Upper lobe of left lung (tissue), 4 donors: ENCODE results near the gene FTO.

Experiments
- EP300 ChIP-seq, 4 donors: sonication (generic); formaldehyde crosslinking; IDR thresholded peaks; one replicate each; pipeline ENCODE4 v1.5.1; 2017; ENCODE audit warnings: antibody characterized with exemption in 4 of 4, control low read depth in 2 of 4
- POLR2A ChIP-seq, 4 donors: fragments of 450-650 bp; IDR thresholded peaks; one replicate each; pipeline ENCODE4 v1.5.1; 2016 to 2017; ENCODE audit warnings: antibody characterized with exemption in 4 of 4, mild to moderate bottlenecking in 2 of 4
- POLR2AphosphoS5 ChIP-seq, 2 donors: sonication (generic); formaldehyde crosslinking; IDR thresholded peaks; one replicate each; pipeline ENCODE4 v1.5.1; 2017; ENCODE audit warnings: antibody characterized with exemption in 2 of 2
- TF ChIP-seq, protein P1 (sequence below), 6 experiments: fragments of 450-650 bp in 4 of 6; fragments of 200-600 bp in 2 of 6; sonication (generic) in 2 of 6; IDR thresholded peaks; one replicate each; pipeline ENCODE4 v1.5.1; 2016 to 2019; ENCODE audit warnings: antibody characterized with exemption in 6 of 6

GRCh38 chr16:54152362-54153239 lies 448.6 kb downstream of the FTO start:
- TF ChIP-seq, protein P1, sequence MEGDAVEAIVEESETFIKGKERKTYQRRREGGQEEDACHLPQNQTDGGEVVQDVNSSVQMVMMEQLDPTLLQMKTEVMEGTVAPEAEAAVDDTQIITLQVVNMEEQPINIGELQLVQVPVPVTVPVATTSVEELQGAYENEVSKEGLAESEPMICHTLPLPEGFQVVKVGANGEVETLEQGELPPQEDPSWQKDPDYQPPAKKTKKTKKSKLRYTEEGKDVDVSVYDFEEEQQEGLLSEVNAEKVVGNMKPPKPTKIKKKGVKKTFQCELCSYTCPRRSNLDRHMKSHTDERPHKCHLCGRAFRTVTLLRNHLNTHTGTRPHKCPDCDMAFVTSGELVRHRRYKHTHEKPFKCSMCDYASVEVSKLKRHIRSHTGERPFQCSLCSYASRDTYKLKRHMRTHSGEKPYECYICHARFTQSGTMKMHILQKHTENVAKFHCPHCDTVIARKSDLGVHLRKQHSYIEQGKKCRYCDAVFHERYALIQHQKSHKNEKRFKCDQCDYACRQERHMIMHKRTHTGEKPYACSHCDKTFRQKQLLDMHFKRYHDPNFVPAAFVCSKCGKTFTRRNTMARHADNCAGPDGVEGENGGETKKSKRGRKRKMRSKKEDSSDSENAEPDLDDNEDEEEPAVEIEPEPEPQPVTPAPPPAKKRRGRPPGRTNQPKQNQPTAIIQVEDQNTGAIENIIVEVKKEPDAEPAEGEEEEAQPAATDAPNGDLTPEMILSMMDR (IDR thresholded peaks at IDR 0.05): no peak
- no peak for TF ChIP-seq POLR2AphosphoS5 (IDR thresholded peaks at IDR 0.05)
- no peak for TF ChIP-seq POLR2A (IDR thresholded peaks at IDR 0.05)
- TF ChIP-seq EP300 (IDR thresholded peaks at IDR 0.05): no peak
